AG08395 (cell line): ENCODE data around the gene BPI.
"Not testable (repeated sequence)": the region's sequence is repeated elsewhere in the genome, so short reads cannot be mapped to it uniquely, and the experiment has no call there.

ENCODE experiments used
- DNase-seq: peaks from one replicate; pipeline ENCODE4 v3.0.0; 2012; ENCODE audit warnings: mixed read lengths, low spot score

BPI gene

DNA sequence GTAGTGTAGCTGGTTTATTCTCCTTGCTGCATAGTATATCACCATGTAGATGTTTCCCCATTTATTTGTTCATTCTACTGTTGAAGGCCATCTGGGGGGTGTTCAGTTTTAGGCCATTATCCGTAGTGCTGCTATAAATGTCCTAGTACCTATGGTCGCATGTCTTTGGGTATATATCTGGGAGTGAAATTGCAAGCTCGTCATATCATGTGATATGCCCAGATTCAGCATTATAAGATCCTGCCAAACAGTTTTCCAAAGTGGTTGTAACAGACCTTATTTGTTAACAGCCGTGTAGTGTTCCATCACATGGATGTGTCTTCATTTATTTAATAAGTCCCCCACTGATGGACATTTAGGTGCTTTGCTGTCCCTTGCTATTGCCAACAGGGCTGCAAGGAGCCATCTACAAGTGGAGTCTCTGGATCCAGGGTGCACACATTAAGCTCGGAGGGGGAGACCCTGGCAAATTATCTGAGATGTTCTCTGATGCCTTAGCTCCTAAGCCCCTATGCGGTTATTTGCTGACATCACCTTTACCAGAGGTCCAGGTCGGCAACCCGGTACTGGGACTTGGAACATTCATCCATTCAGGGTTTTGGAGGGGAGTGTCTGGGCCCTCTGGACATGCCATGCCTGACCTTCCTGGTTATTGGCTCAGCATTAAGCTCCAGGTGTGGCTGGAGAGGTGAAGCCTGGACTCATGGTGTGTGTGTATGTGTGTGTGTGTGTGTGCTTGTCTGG, 59.2 kb downstream of the BPI start:
- DNase-seq: no peak

DNA sequence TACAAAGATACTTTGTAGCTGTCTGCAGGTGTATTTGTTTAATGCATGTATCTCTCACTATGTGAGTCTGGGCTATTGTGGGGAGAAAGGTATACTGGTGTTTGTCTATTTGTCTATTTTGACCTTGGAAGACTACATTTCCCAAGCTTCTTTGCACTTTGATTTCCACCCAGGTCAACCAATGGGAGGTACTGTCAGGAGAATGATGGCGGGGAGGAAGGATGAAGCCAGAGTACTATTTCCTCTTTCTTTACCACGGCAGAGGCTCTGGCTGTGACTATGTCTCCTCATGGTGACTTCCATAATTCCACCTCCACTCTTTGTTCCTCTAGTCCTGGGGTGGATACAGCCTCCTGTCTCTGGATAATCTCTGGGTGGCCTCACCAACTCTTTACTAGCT, 65.4 kb downstream of the BPI start:
- peak; percentile 25 for DNase-seq

DNA sequence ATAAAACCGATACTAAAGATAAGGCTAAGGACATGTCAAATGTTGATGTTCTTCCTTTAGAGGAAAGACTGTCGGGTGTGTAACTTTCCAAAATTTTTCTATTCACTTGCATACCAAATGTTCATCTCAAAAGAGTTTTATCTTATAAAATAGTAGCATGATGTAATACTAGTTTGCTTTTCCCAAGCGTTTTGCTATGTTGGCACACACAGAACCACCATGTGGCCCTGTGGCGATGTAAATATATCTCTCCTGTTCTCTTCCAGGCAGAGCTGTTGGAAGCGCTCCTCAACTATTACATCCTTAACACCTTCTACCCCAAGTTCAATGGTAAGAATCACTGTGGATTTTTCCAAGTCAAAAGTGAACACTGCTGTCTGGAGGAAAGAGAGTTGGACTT, 68.8 kb downstream of the BPI start:
- no peak for DNase-seq

DNA sequence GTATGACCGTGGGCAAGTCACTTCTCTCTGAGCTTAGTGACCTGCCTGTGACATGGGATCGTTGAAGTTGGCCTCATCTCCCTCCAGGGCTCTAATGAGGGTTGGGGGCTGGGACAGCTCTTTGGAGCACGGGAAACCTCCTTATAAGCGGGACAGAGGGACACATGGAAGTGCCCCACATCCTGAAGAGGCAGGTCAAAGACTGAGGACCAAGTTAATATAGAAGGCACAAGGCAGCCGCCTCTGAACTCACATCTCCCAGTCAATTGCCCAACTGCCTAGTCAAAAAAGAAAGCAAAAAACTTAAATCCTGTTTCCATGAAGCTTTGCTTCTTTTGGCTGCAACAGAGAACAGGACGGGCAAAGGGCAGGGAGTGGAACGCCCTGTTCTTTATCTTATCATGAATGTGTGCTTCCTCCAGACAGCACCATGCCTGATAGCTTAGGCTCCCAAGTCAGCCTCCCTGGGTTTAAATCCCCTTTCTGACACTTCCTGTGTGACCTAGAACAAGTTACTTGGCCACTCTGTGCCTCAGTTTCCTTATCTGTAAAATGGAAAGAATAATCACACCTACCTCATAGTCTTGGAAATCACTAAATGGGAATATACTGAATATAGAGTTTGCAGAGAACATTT, 69.4 kb downstream of the BPI start:
- DNase-seq: no peak

DNA sequence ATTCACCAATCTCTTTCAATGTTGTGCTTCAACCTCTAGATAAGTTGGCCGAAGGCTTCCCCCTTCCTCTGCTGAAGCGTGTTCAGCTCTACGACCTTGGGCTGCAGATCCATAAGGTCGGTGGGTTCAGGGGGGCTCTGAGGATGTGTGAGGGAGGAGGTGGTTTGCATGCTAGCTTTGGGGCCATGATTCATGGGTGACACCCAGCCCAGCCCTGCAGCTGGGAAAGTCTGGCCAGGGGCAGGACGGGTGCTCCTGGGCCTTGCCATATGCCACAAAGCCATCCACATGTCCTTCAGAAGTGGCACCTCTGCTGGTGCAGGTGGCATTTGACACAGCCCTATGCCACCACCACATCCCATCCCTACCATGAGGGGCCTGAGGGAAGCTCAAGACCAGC, 69.9 kb downstream of the BPI start:
- DNase-seq: no peak

DNA sequence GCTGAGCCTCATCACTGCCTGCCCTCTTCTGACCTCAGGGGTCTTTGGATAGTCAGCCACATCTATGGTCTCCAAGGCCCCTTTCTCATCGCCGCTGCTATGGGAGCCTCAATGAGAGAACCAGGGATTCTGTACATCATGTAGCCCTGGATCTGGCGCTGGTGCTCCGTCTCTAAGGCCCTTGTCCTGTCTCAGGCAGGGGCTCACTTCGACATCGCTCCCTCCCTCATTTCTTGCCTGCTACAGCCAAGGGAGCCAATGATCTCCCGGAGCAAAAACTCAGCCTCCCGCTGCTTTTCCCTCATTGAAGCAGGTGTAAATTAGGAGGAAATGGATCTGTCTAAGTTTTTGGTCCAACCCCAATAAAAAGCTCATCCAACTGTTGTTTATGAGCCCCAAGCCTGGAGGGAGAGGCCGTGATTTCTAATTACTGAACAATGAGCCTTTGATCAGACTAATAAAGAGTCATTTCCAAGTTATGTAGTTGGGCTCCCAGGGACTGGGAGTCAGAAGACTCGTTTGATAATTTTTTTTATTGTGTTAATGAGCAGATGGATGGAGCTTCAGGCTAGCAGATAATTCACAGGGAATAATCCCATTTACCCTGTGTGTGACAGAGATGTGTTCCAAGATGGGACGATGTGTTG, 73.2 kb downstream of the BPI start:
- no peak for DNase-seq

DNA sequence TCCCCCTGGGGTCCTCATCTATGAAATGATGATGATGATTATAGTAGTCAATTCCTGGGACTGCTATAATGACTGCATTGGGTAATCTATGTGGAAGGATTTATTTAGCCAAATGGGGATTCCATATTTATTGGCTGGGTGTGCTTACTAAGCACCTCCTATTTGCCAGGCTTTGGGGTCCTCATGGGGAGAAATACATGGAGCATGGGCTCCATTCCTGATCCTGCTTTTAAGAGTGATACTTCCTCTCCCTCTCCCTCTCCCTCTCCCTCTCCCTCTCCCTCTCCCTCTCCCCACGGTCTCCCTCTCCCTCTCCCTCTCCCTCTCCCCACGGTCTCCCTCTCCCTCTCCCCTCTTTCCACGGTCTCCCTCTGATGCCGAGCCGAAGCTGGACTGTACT, 73.9 kb downstream of the BPI start:
- DNase-seq: not testable (repeated sequence)

DNA sequence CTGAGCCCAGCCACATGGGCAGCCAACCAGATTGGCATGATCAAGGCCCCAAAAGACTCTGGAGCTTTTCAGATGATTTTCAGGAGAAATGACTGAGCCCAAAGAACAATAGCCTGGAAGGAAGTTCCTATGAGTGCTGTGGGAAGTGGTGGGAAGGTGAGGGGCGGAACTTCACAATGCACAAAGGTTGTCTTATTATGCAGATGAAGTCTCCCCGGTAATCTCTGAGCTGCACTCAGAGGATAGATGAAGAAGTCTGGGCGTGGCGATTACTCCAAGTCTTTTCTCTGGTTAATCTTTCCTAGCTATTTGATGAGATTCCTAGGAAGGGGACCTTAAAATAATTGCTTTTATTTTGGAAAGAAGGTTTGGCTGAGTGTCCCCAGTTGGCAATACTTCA, 79.2 kb downstream of the BPI start:
- DNase-seq: no peak

DNA sequence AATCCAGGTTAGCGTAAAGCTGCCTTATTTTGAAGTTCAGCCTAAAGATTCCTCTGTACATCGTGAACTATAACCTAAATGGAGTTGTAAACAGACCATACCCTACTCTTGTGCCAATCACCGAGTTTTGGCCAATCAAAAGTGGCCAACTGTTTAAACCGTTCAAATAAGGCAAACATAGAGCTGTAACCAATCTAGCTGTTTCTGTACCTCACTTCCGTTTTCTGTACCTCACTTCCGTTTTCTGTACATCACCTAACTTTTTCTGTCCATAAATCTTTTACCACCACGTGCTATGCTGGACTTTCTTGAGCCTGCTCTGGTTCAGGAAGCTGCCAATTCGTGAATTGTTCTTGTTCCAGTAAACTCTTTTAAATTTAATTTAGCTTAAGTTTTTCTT, 82.0 kb downstream of the BPI start:
- no peak for DNase-seq

DNA sequence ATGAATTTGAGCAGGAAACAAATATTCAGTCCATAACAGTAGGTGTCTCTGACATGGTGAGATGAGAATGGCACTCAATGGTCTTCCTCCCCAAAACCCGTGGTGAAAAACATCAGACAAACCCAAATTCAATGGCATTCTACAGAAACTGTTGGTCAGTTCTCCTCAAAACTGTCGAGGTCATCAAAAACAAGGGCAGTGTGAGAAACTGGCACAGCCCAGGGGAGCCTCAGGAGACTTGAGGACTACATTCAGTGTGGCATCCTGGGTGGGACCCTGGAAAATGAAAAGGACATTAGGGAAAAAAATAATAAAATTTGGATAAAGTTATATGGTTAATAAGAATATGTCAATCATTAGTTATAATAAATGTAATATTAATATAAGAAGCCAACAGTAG, 82.9 kb downstream of the BPI start:
- DNase-seq: no peak
